GM19455 (cell line): ENCODE measurements around the gene CYP20A1.

Experiments
- ATAC-seq: cut with Tn5 transposase; IDR thresholded peaks from one replicate; pipeline ENCODE4 v1.9.1; 2021; ENCODE audit not compliant: unreplicated experiment

Gene CYP20A1

GRCh38 chr2:203354966-203355365 lies 116.1 kb downstream of the CYP20A1 start:
- no peak for ATAC-seq
